Bronchial epithelial cell (primary cell): ENCODE measurements around the gene GPX6. TPM values are rescaled to one million over a fixed set of nuclear protein-coding genes. Genes with fewer than 3 reads are reported as not detected.

ENCODE experiments used
- DNase-seq: peaks from one replicate; pipeline ENCODE4 v3.0.0-alpha.2; 2010; ENCODE audit warnings: low read depth
- FAIRE-seq: peaks from 2 replicates; lab custom pipeline; 2011; peaks lifted over from hg19 to GRCh38; lab: Jason Lieb, UNC
- H3K27me3 ChIP-seq: 2 replicates; pipeline ENCODE4 v1.5.1; 2011; ENCODE audit warnings: low read length; ENCODE audit not compliant: control insufficient read depth, insufficient read depth
- H3K36me3 ChIP-seq: 2 replicates; pipeline ENCODE4 v1.5.1; 2011; ENCODE audit warnings: low read length; ENCODE audit not compliant: control insufficient read depth, insufficient read depth
- H3K4me3 ChIP-seq: 2 replicates; pipeline ENCODE4 v1.5.1; 2011; ENCODE audit warnings: mild to moderate bottlenecking, low read depth, low read length, control low read depth
- total RNA-seq: library from RNA; depleted of rRNA; stranded (reverse); fragments of >200 nt; gene quantifications from 2 replicates; pipeline ENCODE4 v1.2.1, GENCODE V29; 2014
- TF ChIP-seq, protein P1 (sequence below): IDR thresholded peaks from 2 replicates; pipeline ENCODE4 v1.5.1; 2011; ENCODE audit warnings: mild to moderate bottlenecking, moderate library complexity, low read length, control low read depth, inconsistent platforms; ENCODE audit not compliant: insufficient read depth, severe bottlenecking

GPX6 gene
- total RNA-seq, 1 donor from 2014 or later, result not detected

DNA sequence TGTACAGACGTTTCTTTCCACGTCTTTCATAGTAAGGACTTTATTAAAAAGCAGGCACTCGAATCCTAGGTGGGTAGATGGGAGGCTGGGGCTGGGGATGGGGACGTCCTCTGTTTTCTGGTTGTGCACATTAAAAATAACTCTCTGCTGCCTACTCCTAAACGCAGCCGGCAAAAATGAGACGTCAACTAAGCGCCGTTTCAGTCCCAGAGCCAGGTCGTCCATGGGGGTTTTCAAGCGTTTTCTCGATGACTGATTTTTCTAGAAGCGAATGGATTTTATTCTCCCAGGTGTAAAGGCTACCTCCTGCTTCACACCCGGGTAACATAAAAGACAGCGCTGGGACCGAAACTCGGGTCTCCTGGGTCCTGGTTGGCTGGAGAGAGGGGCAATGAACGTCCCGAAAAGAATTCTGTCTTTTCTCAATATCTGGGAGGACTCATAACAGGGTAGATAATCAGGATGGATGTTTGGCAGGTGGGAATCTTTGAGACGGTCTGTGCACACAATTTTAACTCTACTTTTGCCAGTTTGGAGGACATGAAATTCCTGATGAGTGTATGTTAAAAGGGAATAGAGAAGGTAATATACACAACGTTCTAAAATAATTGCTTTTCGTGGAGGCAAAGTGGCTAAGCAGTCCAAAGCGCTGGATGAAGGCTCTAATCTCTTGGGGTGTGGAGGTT lies 25.2 kb downstream of the GPX6 start:
- FAIRE-seq (peak; percentile 28), DNase-seq (no peak)
- H3K36me3 ChIP-seq, result no peaks in the 10 kb centered on the region
- H3K4me3 ChIP-seq, result peak overlapping the region; percentile 43
- TF ChIP-seq, protein P1, sequence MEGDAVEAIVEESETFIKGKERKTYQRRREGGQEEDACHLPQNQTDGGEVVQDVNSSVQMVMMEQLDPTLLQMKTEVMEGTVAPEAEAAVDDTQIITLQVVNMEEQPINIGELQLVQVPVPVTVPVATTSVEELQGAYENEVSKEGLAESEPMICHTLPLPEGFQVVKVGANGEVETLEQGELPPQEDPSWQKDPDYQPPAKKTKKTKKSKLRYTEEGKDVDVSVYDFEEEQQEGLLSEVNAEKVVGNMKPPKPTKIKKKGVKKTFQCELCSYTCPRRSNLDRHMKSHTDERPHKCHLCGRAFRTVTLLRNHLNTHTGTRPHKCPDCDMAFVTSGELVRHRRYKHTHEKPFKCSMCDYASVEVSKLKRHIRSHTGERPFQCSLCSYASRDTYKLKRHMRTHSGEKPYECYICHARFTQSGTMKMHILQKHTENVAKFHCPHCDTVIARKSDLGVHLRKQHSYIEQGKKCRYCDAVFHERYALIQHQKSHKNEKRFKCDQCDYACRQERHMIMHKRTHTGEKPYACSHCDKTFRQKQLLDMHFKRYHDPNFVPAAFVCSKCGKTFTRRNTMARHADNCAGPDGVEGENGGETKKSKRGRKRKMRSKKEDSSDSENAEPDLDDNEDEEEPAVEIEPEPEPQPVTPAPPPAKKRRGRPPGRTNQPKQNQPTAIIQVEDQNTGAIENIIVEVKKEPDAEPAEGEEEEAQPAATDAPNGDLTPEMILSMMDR, result no peak
- H3K27me3 ChIP-seq, result no peaks in the 10 kb centered on the region

DNA sequence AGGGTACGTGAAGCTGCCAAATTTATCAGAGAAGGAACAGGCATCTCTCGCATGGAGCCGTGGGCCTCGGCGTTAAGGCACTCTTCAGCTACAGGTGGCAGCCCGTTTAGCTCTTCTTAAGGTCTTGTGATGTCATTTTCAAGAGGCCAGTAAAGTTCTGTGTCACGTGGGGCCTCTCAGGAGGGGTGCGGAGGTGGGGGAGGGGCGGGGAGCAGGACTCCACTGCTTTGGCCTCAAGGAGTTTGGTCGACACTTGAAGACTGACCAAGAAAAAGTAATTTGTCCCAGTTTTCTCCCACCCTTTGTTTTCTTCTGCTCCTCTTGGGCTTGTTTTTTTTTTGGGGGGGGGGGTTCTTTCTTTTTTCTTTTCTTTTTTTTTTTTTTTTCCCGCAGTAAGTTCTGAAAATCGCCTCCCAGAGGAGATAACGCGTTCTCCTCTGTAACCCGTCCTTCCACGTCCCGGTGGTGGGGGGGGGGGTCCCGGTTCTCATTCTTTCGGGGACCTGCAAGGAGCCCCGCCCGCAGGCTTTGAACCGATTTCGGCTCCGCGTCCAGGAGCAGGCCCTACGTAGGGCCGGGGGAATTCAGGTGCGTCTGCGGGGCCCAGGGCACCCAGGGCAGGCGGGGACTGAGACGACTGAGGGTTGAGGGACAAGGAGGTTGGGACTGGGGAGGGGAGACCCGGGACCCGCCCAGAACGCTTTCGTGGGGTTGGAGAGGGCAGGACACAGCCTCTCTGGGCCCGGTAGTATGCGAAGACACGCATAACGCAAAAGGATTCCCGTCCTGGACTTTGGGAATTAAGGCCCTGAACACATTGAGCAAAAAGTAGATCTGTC lies 26.0 kb downstream of the GPX6 start:
- H3K27me3 ChIP-seq, result no peaks in the 10 kb centered on the region
- FAIRE-seq (no peak), DNase-seq (peak; percentile 68)
- no peaks in the 10 kb centered on the region for H3K36me3 ChIP-seq
- TF ChIP-seq, protein P1, result no peak
- H3K4me3 ChIP-seq, result peak overlapping the region; percentile 43

DNA sequence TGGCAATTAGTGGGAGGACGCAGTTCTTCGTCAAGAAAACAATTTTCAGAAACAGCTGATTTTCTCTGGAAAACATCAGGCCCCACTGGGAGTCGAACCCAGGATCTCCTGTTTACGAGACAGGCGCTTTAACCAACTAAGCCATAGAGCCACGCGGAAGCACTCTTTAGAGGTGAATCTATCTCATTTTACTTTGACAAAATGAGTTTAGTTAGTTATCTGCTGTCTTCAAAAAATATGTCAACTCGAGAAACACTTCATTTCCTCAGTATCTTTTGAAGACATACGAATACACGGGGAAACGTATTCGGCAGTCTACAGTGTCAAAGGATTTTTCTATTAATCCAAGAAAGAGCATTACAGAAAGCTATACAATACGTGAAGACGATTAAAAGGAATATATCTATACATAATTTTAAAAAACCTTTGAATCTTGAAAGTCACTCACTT lies 26.7 kb downstream of the GPX6 start:
- no peaks in the 10 kb centered on the region for H3K36me3 ChIP-seq
- peak overlapping the region; percentile 43 for H3K4me3 ChIP-seq
- H3K27me3 ChIP-seq, result no peaks in the 10 kb centered on the region
- DNase-seq, result peak; percentile 61
- no peak for FAIRE-seq
- TF ChIP-seq, protein P1, result no peak

DNA sequence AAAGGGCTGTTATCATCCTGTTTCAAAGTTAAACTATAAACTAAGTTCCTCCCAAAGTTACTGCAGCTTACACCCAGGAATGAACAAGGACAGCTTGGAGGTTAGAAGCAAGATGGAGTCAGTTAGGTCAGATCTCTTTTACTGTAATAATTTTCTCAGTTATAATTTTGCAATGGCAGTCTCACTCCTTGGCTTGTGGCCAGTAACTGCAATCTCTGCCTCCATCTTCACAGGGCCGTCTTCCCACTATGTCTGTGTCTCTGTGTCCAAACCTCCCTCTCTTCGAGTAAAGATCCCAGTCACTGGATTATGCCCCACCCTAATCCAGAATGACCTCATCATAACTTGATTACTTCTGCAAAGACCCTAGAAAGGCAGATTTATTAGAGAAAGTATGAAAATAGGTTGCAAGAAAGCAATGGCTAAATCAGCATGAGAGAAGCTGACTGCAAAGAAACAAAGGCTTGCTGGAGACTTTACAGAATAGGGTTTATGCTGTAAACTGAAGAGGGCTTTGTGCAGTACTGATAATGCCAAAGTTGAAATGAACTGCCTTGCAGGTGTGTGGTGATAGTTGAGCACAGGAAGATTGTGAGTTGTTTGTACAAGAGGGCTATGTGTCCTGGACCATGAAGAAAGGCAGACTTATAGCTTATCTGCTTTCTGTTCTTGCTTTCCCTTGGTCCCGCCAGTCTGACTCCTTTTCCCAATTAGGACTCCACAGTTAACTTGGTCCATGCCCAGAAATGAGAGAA lies 28.4 kb downstream of the GPX6 start:
- TF ChIP-seq, protein P1, result no peak
- H3K36me3 ChIP-seq, result no peaks in the 10 kb centered on the region
- H3K27me3 ChIP-seq, result no peaks in the 10 kb centered on the region
- no peak for DNase-seq
- H3K4me3 ChIP-seq, result no peak overlapping the region
- no peak for FAIRE-seq

DNA sequence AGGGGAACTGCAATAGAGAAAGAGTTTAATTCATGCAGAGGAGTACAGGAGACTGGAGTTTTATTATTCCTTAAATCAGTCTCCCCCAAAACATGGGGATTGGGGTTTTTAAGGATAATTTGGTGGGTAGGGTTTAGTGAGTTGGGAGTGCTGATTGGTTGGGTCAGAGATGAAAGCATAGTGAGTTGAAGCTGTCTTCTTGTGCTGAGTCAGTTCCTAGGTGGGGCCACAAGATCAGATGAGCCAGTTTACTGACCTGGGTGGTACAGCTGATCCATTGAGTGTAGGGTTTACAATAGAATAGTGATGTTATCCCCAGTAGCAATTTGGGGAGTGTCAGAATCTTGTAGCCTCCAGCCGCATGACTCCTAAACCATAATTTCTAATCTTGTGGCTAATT lies 29.1 kb downstream of the GPX6 start:
- DNase-seq (no peak), FAIRE-seq (no peak)
- no peak overlapping the region for H3K4me3 ChIP-seq
- TF ChIP-seq, protein P1, result no peak
- H3K36me3 ChIP-seq, result no peaks in the 10 kb centered on the region
- H3K27me3 ChIP-seq, result peaks cover 3% of the 10 kb centered on the region
